Endothelial cell of hepatic sinusoid (primary cell): ENCODE data around the gene ZNF256.

Experiments used
- in situ Hi-C: cut with HindIII; loops from 2 replicates; pipeline ENCODE4 v1.10.0; 2017; ENCODE audit warnings: low sequenced_read_pairs

Gene ZNF256

GRCh38 chr19:57900311-57900710, 47.2 kb downstream of the ZNF256 start:
- in situ Hi-C loops = loop anchor here (5.0 kb wide), 1 partner anchor 37 kb away; the partner anchor contains the start of gene ZNF418
